ENCODE results near the gene PCDH9.

DNA sequence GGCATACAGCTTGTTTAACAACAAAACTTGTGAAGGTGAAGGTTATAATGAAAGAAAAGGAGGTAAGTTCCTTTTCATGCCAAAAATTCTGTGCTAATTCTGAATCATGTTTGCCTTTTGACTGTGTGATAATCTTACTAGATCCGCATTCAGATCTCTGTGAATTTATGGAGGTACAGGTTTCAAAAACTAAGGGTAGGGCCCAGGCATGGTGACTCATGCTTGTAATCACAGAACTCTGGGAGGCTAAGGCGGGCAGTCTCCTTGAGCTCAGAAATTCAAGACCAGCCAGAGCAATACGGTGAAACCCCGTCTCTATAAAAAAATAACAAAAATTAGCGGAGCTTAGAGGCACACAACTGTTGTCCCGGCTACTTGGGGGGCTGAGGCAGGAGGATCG is 45.9 kb downstream of the PCDH9 start:
- TF ChIP-seq, protein P1, sequence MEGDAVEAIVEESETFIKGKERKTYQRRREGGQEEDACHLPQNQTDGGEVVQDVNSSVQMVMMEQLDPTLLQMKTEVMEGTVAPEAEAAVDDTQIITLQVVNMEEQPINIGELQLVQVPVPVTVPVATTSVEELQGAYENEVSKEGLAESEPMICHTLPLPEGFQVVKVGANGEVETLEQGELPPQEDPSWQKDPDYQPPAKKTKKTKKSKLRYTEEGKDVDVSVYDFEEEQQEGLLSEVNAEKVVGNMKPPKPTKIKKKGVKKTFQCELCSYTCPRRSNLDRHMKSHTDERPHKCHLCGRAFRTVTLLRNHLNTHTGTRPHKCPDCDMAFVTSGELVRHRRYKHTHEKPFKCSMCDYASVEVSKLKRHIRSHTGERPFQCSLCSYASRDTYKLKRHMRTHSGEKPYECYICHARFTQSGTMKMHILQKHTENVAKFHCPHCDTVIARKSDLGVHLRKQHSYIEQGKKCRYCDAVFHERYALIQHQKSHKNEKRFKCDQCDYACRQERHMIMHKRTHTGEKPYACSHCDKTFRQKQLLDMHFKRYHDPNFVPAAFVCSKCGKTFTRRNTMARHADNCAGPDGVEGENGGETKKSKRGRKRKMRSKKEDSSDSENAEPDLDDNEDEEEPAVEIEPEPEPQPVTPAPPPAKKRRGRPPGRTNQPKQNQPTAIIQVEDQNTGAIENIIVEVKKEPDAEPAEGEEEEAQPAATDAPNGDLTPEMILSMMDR (IDR thresholded peaks at IDR 0.05), result no peak
- TF ChIP-seq POLR2A (IDR thresholded peaks at IDR 0.05), result no peak

All from right lobe of liver (tissue), 4 donors.